Prostate gland (tissue), 2 donors: ENCODE results near the gene PDGFC.

Experiments
- CTCF ChIP-seq, 4 experiments: fragments of 200-600 bp in 2 of 4; fragments of 450-650 bp in 2 of 4; sonication (generic) in 2 of 4; IDR thresholded peaks; 1 replicate in 3 of 4; 2 replicates in 1 of 4; pipeline ENCODE4 v1.5.1; 2016 to 2019; ENCODE audit warnings: antibody characterized with exemption in 4 of 4, mild to moderate bottlenecking in 2 of 4, moderate library complexity in 2 of 4
- POLR2A ChIP-seq: fragments of 450-650 bp; IDR thresholded peaks from one replicate; pipeline ENCODE4 v1.6.1; 2016; ENCODE audit warnings: antibody characterized with exemption, mild to moderate bottlenecking
- POLR2AphosphoS5 ChIP-seq: sonication (generic); formaldehyde crosslinking; IDR thresholded peaks from one replicate; pipeline ENCODE4 v1.6.1; 2017; ENCODE audit warnings: antibody characterized with exemption

GRCh38 chr4:156770140-156770539 lies 201.5 kb downstream of the PDGFC start:
- TF ChIP-seq CTCF (IDR thresholded peaks at IDR 0.05) = no peak
- TF ChIP-seq POLR2A = no peak
- no peak for TF ChIP-seq POLR2AphosphoS5
